ENCODE measurements around the gene PC.
"Not testable (repeated sequence)": the region's sequence is repeated elsewhere in the genome, so short reads cannot be mapped to it uniquely, and the experiment has no call there.

The PC gene

DNA sequence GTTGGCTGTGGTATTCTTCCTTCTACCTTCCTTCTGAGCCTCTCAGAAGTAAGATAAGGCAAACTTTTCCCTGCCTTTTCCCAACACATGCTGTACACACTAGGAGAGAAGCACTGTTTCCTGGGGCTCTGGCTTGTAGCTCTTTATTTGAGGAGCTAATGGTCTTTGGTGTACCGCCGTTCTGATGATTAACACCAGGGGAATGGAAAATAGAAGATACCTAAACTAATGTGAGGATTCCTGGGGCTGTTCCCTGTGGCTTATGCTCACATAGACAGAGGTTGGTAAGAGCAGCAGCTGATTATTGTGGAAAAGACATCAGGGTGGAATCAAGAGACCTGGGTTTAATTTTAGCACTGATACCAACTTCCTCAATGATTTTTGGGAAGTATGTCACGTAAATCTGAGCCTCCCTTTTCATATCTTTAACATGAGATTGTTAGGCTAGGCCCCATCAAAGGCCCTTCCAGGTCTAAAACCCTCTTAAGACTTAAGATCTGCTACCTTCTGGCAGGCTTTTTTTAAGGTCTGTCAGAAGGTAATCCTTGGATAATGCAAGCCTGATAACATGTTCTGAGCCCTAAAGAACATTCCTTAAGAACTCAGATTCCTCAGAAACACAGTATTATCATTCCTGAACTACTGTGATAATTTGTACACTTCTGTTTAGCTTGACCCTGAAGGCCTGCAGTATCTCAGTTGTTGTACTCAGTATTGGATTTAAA, 139.8 kb downstream of the PC start:
- no peak overlapping the region for H3K4me3 ChIP-seq
- no peaks in the 10 kb centered on the region for H4K20me1 ChIP-seq
- H3K9ac ChIP-seq = no peak overlapping the region
- no peak for TF ChIP-seq Cebpa-rat (IDR thresholded peaks at IDR 0.05)
- H3K27ac ChIP-seq = no peak overlapping the region
- peaks cover 0 to 12% (median 0%) of the 10 kb centered on the region in 11 experiments; a peak in 2 of 22 replicates for H3K36me3 ChIP-seq
- peak overlapping the region in 2 of 11 experiments; percentile 25 to 38; a peak in 2 of 22 replicates for H3K4me2 ChIP-seq
- H3K27me3 ChIP-seq = no peaks in the 10 kb centered on the region
- H3K9me3 ChIP-seq (replicated peaks in 1 of 11) = no peaks in the 10 kb centered on the region
- H3K4me1 ChIP-seq = peaks cover 0 to 13% (median 0%) of the 10 kb centered on the region in 10 experiments; a peak in 9 of 20 replicates

DNA sequence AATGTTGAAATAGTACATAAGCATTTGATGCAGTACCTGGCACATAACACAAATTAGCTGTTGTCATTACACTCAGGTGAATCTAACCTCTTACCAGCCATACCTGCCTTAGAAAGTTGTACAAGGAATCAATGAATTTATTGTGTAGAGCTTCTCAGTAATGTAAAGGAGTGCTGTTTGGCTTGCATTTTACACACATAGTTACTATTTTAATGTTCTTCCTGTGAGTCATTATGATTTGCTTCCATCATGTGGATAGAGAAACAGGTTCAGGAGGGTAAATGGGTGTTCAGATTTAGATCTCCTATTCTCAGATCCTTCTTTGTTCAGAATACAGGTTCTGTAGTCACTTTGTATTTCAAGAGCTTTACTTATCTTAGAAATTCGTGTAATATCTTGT, 142.5 kb downstream of the PC start:
- H3K9me3 ChIP-seq (replicated peaks in 1 of 11) = no peaks in the 10 kb centered on the region
- peaks cover 0 to 7% (median 0%) of the 10 kb centered on the region in 11 experiments; a peak in 3 of 22 replicates for H3K36me3 ChIP-seq
- peaks cover 0 to 13% (median 0%) of the 10 kb centered on the region in 10 experiments; a peak in 9 of 20 replicates for H3K4me1 ChIP-seq
- no peak for TF ChIP-seq Cebpa-rat (IDR thresholded peaks at IDR 0.05)
- H3K4me3 ChIP-seq = no peak overlapping the region
- no peaks in the 10 kb centered on the region for H3K27me3 ChIP-seq
- H3K27ac ChIP-seq = no peak overlapping the region
- no peaks in the 10 kb centered on the region for H4K20me1 ChIP-seq
- no peak overlapping the region for H3K4me2 ChIP-seq
- no peak overlapping the region for H3K9ac ChIP-seq

DNA sequence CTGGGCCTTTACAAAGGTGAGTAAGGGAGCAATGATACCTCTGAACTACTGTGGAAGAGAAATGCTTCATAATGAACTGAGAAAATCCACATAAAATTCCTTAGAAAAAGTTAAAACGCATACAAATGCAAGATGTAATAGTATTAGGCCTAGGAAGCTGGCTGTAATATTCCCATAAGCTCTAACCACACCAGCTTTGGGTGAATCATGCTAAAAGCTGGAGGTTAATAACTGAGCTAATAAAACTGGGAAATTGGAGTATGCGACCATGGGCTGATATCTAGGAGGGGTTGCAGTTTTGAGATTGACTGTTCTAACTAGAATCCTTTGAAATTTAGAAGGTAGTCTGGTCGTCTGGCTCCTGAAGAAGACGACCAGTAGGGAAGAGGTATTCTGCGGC, 143.5 kb downstream of the PC start:
- no peaks in the 10 kb centered on the region for H4K20me1 ChIP-seq
- no peaks in the 10 kb centered on the region for H3K27me3 ChIP-seq
- H3K4me3 ChIP-seq = no peak overlapping the region
- H3K27ac ChIP-seq = no peak overlapping the region
- H3K4me1 ChIP-seq = peaks cover 0 to 13% (median 0%) of the 10 kb centered on the region in 10 experiments; a peak in 9 of 20 replicates
- no peaks in the 10 kb centered on the region for H3K9me3 ChIP-seq (replicated peaks in 1 of 11)
- no peak overlapping the region for H3K4me2 ChIP-seq
- H3K36me3 ChIP-seq = peaks cover 0 to 7% (median 0%) of the 10 kb centered on the region in 11 experiments; a peak in 3 of 22 replicates
- H3K9ac ChIP-seq = no peak overlapping the region
- TF ChIP-seq Cebpa-rat (IDR thresholded peaks at IDR 0.05) = no peak

DNA sequence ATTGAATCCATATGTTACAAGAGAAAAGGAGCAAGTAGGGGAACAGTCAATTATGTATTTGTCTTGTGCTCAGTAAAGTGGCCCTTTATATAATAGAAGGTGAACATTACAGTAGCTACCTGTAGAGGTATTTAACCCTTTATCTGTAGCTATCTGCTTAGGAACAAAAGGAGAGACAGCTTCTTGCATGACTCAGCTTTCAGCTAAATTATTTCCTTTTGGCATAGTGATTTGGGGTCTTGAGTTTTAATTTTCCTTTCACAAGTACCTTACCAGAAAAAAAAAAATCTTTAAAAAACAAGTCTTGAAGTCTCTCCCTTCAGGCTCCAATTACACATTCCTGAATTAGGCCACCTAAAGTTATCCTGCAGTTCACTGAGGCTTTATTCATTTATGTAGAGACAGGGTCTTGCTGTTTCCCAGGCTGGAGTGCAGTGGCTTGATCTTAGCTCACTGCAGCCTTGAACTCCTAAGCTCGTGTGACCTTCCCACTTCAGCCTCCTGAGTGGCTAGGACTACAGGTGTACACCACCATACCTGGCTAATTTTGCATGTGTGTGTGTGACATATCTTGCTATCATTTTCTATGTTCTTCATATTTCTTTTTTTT, 147.5 kb downstream of the PC start:
- no peaks in the 10 kb centered on the region for H4K20me1 ChIP-seq
- H3K9ac ChIP-seq = no peak overlapping the region
- H3K9me3 ChIP-seq (replicated peaks in 1 of 11) = 0 out of 22 replicates have a peak, but pooled peaks cover 0 to 4% (median 0%) of the 10 kb centered on the region in 11 experiments
- H3K27me3 ChIP-seq = no peaks in the 10 kb centered on the region
- peaks cover 0 to 9% (median 0%) of the 10 kb centered on the region in 11 experiments; a peak in 8 of 22 replicates for H3K36me3 ChIP-seq
- H3K4me1 ChIP-seq = no peaks in the 10 kb centered on the region; a peak in 1 of 20 replicates
- no peak overlapping the region for H3K4me3 ChIP-seq
- H3K27ac ChIP-seq = no peak overlapping the region
- no peak for TF ChIP-seq Cebpa-rat (IDR thresholded peaks at IDR 0.05)
- no peak overlapping the region for H3K4me2 ChIP-seq

DNA sequence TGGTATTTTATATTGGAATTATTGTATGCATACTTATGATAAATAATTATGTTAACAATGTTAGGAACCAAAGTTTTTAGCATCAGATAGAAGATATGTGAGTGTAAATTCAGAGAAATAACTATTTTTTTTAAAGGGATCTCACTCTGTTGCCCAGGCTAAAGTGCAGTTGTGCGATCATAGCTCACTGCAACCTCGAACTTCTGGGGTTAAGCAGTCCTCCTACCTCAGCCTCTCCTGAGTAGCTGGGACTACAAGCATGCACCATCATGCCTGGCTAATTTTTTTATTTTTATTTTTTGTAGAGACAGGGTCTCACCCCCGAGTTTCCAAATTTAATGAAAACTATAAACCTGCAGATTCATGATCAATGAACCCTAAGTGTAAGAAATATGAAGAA, 148.6 kb downstream of the PC start:
- no peak overlapping the region for H3K4me2 ChIP-seq
- no peak overlapping the region for H3K9ac ChIP-seq
- no peak overlapping the region for H3K4me3 ChIP-seq
- TF ChIP-seq Cebpa-rat (IDR thresholded peaks at IDR 0.05) = no peak
- H3K27me3 ChIP-seq = no peaks in the 10 kb centered on the region
- H4K20me1 ChIP-seq = no peaks in the 10 kb centered on the region
- H3K36me3 ChIP-seq = peaks cover 0 to 19% (median 7%) of the 10 kb centered on the region in 11 experiments; a peak in 11 of 22 replicates
- H3K27ac ChIP-seq = no peak overlapping the region
- no peaks in the 10 kb centered on the region for H3K4me1 ChIP-seq
- 0 out of 22 replicates have a peak, but pooled peaks cover 0 to 4% (median 0%) of the 10 kb centered on the region in 11 experiments for H3K9me3 ChIP-seq (replicated peaks in 1 of 11)

DNA sequence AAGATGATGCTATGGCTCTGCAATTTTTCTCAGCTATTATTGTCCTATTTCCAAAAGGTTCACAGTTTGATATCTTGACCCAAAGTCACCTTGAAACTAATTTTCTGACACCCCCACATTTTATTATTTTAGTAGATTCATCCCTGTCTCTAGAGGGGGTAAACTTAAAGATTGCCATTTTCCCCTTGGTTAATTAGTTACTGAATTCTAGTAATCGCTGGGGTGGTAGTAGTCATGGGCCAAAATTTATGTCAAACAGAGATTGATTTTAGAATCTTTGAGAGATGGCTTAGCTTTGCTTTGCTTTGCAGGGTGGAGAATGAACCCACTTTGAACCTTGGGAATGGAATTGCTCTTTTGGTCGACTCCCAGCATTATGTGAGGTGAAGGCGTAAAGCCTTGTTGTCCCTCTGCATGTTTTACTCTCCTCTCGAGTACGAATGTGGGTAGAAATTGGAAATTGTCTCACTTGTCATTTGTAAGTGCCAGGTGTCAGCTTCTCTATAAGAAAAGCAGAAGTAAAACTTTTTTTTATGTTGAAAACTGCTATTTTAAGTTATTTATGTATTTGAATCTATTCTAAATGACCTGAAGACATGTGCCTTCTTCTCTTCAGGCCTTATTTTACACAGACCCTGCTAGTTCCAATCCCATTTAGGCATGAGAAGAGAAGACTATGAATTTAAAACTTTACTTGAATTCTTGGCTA, 157.3 kb downstream of the PC start:
- Histone ChIP-seq H3K9ac (no peak overlapping the region), H3K9me3 (replicated peaks in 1 of 11) (no peaks in the 10 kb centered on the region), H4K20me1 (no peaks in the 10 kb centered on the region), H3K27me3 (no peaks in the 10 kb centered on the region), H3K27ac (peak overlapping the region in 3 of 11 experiments; percentile 27 to 49 (median 45); a peak in 3 of 22 replicates), H3K4me3 (no peak overlapping the region), H3K36me3 (peaks cover 4 to 40% (median 11%) of the 10 kb centered on the region in 11 experiments; a peak in 13 of 22 replicates), H3K4me1 (peaks cover 7 to 18% (median 14%) of the 10 kb centered on the region in 10 experiments; a peak in 19 of 20 replicates), H3K4me2 (peak overlapping the region; percentile 0 to 64 (median 39); a peak in 16 of 22 replicates)
- no peak for TF ChIP-seq Cebpa-rat (IDR thresholded peaks at IDR 0.05)

DNA sequence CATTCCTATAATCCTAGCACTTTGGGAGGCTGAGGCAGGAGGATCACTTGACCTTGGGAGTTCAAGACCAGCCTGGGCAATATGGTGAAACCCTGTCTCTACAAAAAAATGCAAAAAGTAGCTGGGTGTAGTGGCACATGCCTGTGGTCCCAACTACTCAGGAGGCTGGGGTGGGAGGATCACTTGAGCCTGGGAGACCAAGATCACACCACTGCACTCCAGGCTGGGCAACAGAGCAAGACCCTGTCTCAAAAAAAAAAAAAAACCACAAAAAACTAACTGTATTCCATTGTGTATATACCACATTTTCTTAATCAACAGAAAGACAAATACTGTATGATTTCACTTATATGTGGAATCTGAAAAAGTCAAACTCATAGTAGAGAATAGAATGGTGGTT, 158.4 kb downstream of the PC start:
- not testable (repeated sequence) for H4K20me1 ChIP-seq; H3K27ac ChIP-seq; H3K4me3 ChIP-seq; H3K9ac ChIP-seq; H3K4me2 ChIP-seq; H3K9me3 ChIP-seq (replicated peaks in 1 of 11); H3K27me3 ChIP-seq
- H3K4me1 ChIP-seq = peaks cover 7 to 18% (median 14%) of the 10 kb centered on the region in 10 experiments; a peak in 19 of 20 replicates
- H3K36me3 ChIP-seq = peaks cover 4 to 31% (median 8%) of the 10 kb centered on the region in 11 experiments; a peak in 12 of 22 replicates
